ENCODE data around the gene RNF217.

The RNF217 gene

GRCh38 chr6:125136378-125136777 lies 174.1 kb downstream of the RNF217 start:
- no peak for DNase-seq (ENCODE audit: low spot score)

- DNase-seq (ENCODE audit: low spot score), result no peak
Observed at GRCh38 chr6:125138083-125138482, 175.8 kb downstream of the RNF217 start.

- peak; percentile 39 for DNase-seq (ENCODE audit: low spot score)
Observed at GRCh38 chr6:125140808-125141207, 178.6 kb downstream of the RNF217 start.

Data from AG20443 (cell line).